GM08714 (cell line): Measurements from ENCODE around the gene PPIL1.

ENCODE experiments used
- H3K4me3 ChIP-seq: fragments of 200-500 bp; sonication (Bioruptor generic); 2 replicates; pipeline ENCODE4 v1.5.1; 2014; ENCODE audit warnings: mild to moderate bottlenecking, low read length, inconsistent platforms
- ZNF274 ChIP-seq: IDR thresholded peaks from 2 replicates; pipeline ENCODE4 v1.6.1; 2012; ENCODE audit warnings: mild to moderate bottlenecking, low read depth, low read length

Gene PPIL1

GRCh38 chr6:36839749-36840431 is 34.7 kb downstream of the PPIL1 start:
- no peak for TF ChIP-seq ZNF274
- peak overlapping the region; percentile 8; the same call in 1 of the 2 replicates for H3K4me3 ChIP-seq

GRCh38 chr6:36838896-36839748 is 35.5 kb downstream of the PPIL1 start, which contains the start of gene CPNE5:
TSS of gene CPNE5 (minus strand) at chr6:36839444. CDS start at chr6:36839377, 67 bp downstream.
- no peak for TF ChIP-seq ZNF274
- H3K4me3 ChIP-seq: peak within 1 kb of the TSS; percentile 8; the same call in 1 of the 2 replicates

GRCh38 chr6:36837686-36838085 is 36.9 kb downstream of the PPIL1 start:
- no peak overlapping the region for H3K4me3 ChIP-seq
- no peak for TF ChIP-seq ZNF274

- no peak for TF ChIP-seq ZNF274
- no peak overlapping the region for H3K4me3 ChIP-seq
Measured at GRCh38 chr6:36837022-36837339, 37.6 kb downstream of the PPIL1 start.

GRCh38 chr6:36836111-36837021 is 38.2 kb downstream of the PPIL1 start:
- no peak for TF ChIP-seq ZNF274

GRCh38 chr6:36834576-36835341 is 39.8 kb downstream of the PPIL1 start:
- no peak overlapping the region for H3K4me3 ChIP-seq
- no peak for TF ChIP-seq ZNF274

More at GRCh38 chr6:36836111-36837021, 38.2 kb downstream of the PPIL1 start:
- H3K4me3 ChIP-seq: no peak overlapping the region

GRCh38 chr6:36833182-36833789 is 41.3 kb downstream of the PPIL1 start:
- H3K4me3 ChIP-seq: no peak overlapping the region
- TF ChIP-seq ZNF274: no peak

GRCh38 chr6:36832313-36832712 is 42.3 kb downstream of the PPIL1 start:
- TF ChIP-seq ZNF274: no peak

GRCh38 chr6:36830577-36830976 is 44.0 kb downstream of the PPIL1 start:
- no peak for TF ChIP-seq ZNF274
- H3K4me3 ChIP-seq: no peak overlapping the region

More at GRCh38 chr6:36832313-36832712, 42.3 kb downstream of the PPIL1 start:
- H3K4me3 ChIP-seq: no peak overlapping the region

GRCh38 chr6:36829919-36830544 is 44.6 kb downstream of the PPIL1 start:
- no peak for TF ChIP-seq ZNF274
- H3K4me3 ChIP-seq: no peak overlapping the region

GRCh38 chr6:36827261-36828079 is 47.1 kb downstream of the PPIL1 start:
- TF ChIP-seq ZNF274: no peak
- H3K4me3 ChIP-seq: no peak overlapping the region
